HepG2 (cell line): ENCODE results near the gene GRIN2D. TPM values are rescaled to one million over a fixed set of nuclear protein-coding genes. Genes with fewer than 3 reads are reported as not detected.

Source experiments
- E2F1 ChIP-seq: sonication (generic); formaldehyde crosslinking; IDR thresholded peaks from 2 replicates; pipeline ENCODE4 v1.5.0; 2020; ENCODE audit warnings: missing genetic modification reagents
- E2F2 ChIP-seq: sonication (generic); formaldehyde crosslinking; IDR thresholded peaks from 2 replicates; pipeline ENCODE4 v1.4.0; 2020; ENCODE audit warnings: missing genetic modification reagents, borderline replicate concordance
- EED ChIP-seq: sonication (generic); formaldehyde crosslinking; IDR thresholded peaks from 2 replicates; pipeline ENCODE4 v1.5.0; 2020; ENCODE audit warnings: mild to moderate bottlenecking, missing genetic modification reagents
- GATAD1 ChIP-seq: IDR thresholded peaks from 2 replicates; pipeline ENCODE4 v1.6.1; 2016; ENCODE audit warnings: missing genetic modification reagents, missing compliant biosample characterization
- GRHL1 ChIP-seq: sonication (generic); formaldehyde crosslinking; conservative IDR thresholded peaks from 2 replicates; pipeline ENCODE4 v1.8.0; 2022; ENCODE audit warnings: missing genetic modification reagents
- MAFG ChIP-seq: sonication (generic); formaldehyde crosslinking; IDR thresholded peaks from 2 replicates; pipeline ENCODE4 v1.5.1; 2020; ENCODE audit warnings: mild to moderate bottlenecking, missing genetic modification reagents
- SOX5 ChIP-seq: IDR thresholded peaks from 2 replicates; pipeline ENCODE4 v1.6.1; 2016; ENCODE audit warnings: borderline replicate concordance
- ZMYM2 ChIP-seq: sonication (generic); formaldehyde crosslinking; IDR thresholded peaks from 2 replicates; pipeline ENCODE4 v1.8.0; 2022; ENCODE audit warnings: mild to moderate bottlenecking, missing genetic modification reagents
- ZNF335 ChIP-seq: sonication (generic); formaldehyde crosslinking; IDR thresholded peaks from 2 replicates; pipeline ENCODE4 v1.4.0; 2020; ENCODE audit warnings: missing genetic modification reagents
- ZNF574 ChIP-seq: sonication (generic); formaldehyde crosslinking; IDR thresholded peaks from 2 replicates; pipeline ENCODE4 v1.4.0; 2020; ENCODE audit warnings: missing genetic modification reagents
- polyA plus RNA-seq, 8 experiments: library from polyadenylated mRNA; depleted of rRNA in 3 of 8; stranded (reverse) in 7 of 8; unstranded in 1 of 8; fragments of >200 nt; fragmentation: Illumina TruSeq in 4 of 8; extraction: Trizol in 4 of 8; gene quantifications; 2 replicates each; pipeline versions ENCODE4 v1.2.1 to v1.2.3, GENCODE V29; 2011 to 2016; ENCODE audit warnings: low read depth in 4 of 8, missing spikeins in 1 of 8, mixed read lengths in 1 of 8; ENCODE audit not compliant: insufficient read depth in 1 of 8
- total RNA-seq, 5 experiments: library from RNA; depleted of rRNA; stranded (reverse); fragments of >200 nt; fragmentation: Illumina TruSeq; extraction: Trizol; gene quantifications; 2 replicates each; pipeline ENCODE4 v1.2.3, GENCODE V29; 2016; ENCODE audit warnings: low read depth in 1 of 5

The GRIN2D gene
- total and polyA plus RNA-seq, 2 of the 13 experiments (the other 11 are each of a cell fraction or from before 2014, with no cell fraction given), result 0.02 to 0.13 TPM

- no peak for TF ChIP-seq GRHL1
- peak; percentile 51; the same call in 1 of the 2 replicates for TF ChIP-seq GATAD1 (CRISPR knock-in tag)
- 0 out of 2 replicates have a peak, but pooled peaks have one; percentile 33 for TF ChIP-seq EED (CRISPR knock-in tag)
- no peak for TF ChIP-seq MAFG
- TF ChIP-seq E2F2, result no peak
- no peak for TF ChIP-seq ZMYM2 (CRISPR knock-in tag)
- peak; percentile 72 for TF ChIP-seq ZNF574 (CRISPR knock-in tag)
- TF ChIP-seq E2F1 (CRISPR knock-in tag), result no peak
- peak; percentile 90 for TF ChIP-seq ZNF335 (CRISPR knock-in tag)
- TF ChIP-seq SOX5 (CRISPR knock-in tag), result 0 out of 2 replicates have a peak, but pooled peaks have one; percentile 30
- TF ChIP-seq, all 625 proteins: peak for 63
Observed at GRCh38 chr19:48400018-48400742, 6.7 kb downstream of the GRIN2D start (continued).
